Erythroblast (primary cell): ENCODE measurements around the gene CDK15.

Experiments
- GATA1 ChIP-seq: IDR thresholded peaks from 2 replicates; pipeline ENCODE4 v1.6.1; 2011; ENCODE audit warnings: low read depth, mild to moderate bottlenecking, control low read depth, low read length, moderate library complexity
- POLR2A ChIP-seq: IDR thresholded peaks from 2 replicates; pipeline ENCODE4 v1.6.1; 2011; ENCODE audit warnings: mild to moderate bottlenecking, low read length

DNA sequence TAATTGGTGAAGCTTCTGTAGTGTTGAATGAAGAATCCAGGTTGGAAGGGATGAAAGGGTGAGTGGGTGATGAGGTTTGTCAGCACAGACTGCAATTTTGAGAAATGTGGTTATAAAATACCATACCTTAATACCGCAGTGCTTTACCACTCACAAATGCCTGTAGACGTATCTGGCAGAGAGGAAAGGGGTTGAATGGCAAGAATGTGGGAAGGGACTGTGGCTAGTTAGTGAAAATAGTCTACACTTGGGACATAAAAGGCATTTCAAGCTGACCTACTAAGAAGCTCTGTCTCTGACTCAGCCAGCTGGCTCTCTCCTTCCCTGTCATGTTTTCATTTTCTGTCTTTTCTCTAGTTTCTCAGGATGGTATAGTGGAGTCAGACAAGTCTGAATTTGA is 25.1 kb downstream of the CDK15 start:
- TF ChIP-seq POLR2A: no peak
- no peak for TF ChIP-seq GATA1
